ENCODE measurements around the gene SLF1. TPM values are rescaled to one million over a fixed set of nuclear protein-coding genes. Genes with fewer than 3 reads are reported as not detected.

The SLF1 gene
- total RNA-seq, 1 donor from 2014 or later, result 9.4 TPM

GRCh38 chr5:94640176-94640575 lies 21.7 kb downstream of the SLF1 start:
- H3K9me3 Mint-ChIP-seq, result peaks cover 44% of the 10 kb centered on the region
- no peak for DNase-seq (ENCODE audit: low spot score in 2 of 2, unreplicated experiment in 2 of 2)
- no peaks in the 10 kb centered on the region for H3K27me3 Mint-ChIP-seq (ENCODE audit: low read depth)
- no peak overlapping the region for H3K4me3 Mint-ChIP-seq
- peaks cover 62% of the 10 kb centered on the region for H3K36me3 Mint-ChIP-seq
- no peak for TF ChIP-seq CTCF (IDR thresholded peaks at IDR 0.05; ENCODE audit: unreplicated experiment)
- H3K4me1 Mint-ChIP-seq, result no peaks in the 10 kb centered on the region
- H3K27ac Mint-ChIP-seq, result no peak overlapping the region

GRCh38 chr5:94645053-94645452 lies 26.6 kb downstream of the SLF1 start:
- H3K4me3 Mint-ChIP-seq, result no peak overlapping the region
- peaks cover 25% of the 10 kb centered on the region for H3K36me3 Mint-ChIP-seq
- H3K9me3 Mint-ChIP-seq, result peaks cover 17% of the 10 kb centered on the region
- TF ChIP-seq CTCF (IDR thresholded peaks at IDR 0.05; ENCODE audit: unreplicated experiment), result no peak
- H3K4me1 Mint-ChIP-seq, result no peaks in the 10 kb centered on the region
- no peaks in the 10 kb centered on the region for H3K27me3 Mint-ChIP-seq (ENCODE audit: low read depth)
- DNase-seq (ENCODE audit: low spot score in 2 of 2, unreplicated experiment in 2 of 2), result no peak
- H3K27ac Mint-ChIP-seq, result no peak overlapping the region

DNA sequence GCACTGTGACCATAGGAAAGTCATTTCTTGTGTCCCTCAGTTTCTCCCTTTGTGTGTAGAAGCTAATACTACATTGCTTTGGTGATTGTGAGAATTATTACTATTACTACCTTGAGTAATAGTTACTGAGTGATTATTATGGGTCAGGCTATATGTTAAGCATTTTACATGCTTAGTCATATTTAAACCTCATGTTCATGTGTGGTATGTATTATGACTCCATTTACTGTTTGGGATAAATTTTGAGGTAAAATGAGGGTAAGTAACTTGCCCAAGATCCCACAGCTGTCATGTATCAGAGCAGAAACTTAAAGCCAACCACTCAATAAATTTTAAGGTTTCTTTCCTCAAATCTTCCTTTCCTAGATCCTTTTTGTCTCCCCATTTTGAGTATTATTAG lies 28.3 kb downstream of the SLF1 start:
- Mint-ChIP-seq H3K27me3 (ENCODE audit: low read depth) (no peaks in the 10 kb centered on the region), H3K36me3 (peaks cover 11% of the 10 kb centered on the region), H3K9me3 (peaks cover 2% of the 10 kb centered on the region), H3K4me3 (no peak overlapping the region), H3K27ac (no peak overlapping the region), H3K4me1 (no peaks in the 10 kb centered on the region)
- DNase-seq (ENCODE audit: low spot score in 2 of 2, unreplicated experiment in 2 of 2), result no peak
- no peak for TF ChIP-seq CTCF (IDR thresholded peaks at IDR 0.05; ENCODE audit: unreplicated experiment)

DNA sequence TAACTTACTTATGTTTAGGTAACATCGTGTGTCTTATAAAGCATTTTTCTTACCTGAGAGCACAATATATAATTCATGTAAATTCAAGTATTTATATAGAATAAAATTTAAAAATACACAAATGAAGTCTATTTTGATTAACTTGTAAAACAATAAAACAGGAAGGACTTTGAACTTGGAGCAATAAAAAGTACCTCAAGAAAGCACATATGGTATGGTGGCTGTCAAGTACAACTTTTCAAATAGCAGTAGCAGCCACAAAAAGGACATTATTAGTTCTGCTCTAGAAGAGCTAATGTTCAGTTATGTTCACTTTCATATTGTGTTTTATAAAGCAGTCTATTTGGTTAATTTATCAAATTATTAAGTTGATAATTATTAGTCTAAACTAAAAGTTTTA lies 31.4 kb downstream of the SLF1 start:
- Mint-ChIP-seq H3K4me1 (no peaks in the 10 kb centered on the region), H3K9me3 (peaks cover 12% of the 10 kb centered on the region), H3K27me3 (ENCODE audit: low read depth) (no peaks in the 10 kb centered on the region), H3K27ac (no peak overlapping the region), H3K4me3 (no peak overlapping the region), H3K36me3 (peaks cover 17% of the 10 kb centered on the region)
- no peak for TF ChIP-seq CTCF (IDR thresholded peaks at IDR 0.05; ENCODE audit: unreplicated experiment)
- DNase-seq (ENCODE audit: low spot score in 2 of 2, unreplicated experiment in 2 of 2), result no peak

DNA sequence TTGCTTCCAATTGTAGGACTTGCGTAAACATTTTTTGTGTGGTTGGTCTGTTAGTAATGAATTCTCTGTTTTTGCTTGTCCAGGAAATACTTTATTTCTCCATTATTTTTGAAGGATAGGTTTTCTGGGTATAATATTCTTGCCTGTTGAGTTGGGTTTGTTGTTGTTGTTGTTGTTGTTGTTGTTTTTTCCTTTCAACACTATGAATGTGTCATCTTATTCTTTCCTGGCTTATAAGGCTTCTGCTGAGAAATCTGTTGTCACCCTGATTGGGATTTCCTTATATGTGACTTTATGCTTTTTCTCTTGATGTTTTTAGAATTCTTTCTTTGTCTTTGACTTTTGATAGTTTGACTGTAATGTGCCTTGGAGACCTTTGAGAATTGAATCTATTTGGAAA lies 39.8 kb downstream of the SLF1 start:
- DNase-seq (ENCODE audit: low spot score in 2 of 2, unreplicated experiment in 2 of 2), result no peak
- Mint-ChIP-seq H3K27ac (no peak overlapping the region), H3K27me3 (ENCODE audit: low read depth) (no peaks in the 10 kb centered on the region), H3K36me3 (peaks cover 57% of the 10 kb centered on the region), H3K4me3 (no peak overlapping the region), H3K9me3 (peaks cover 51% of the 10 kb centered on the region), H3K4me1 (no peaks in the 10 kb centered on the region)
- TF ChIP-seq CTCF (IDR thresholded peaks at IDR 0.05; ENCODE audit: unreplicated experiment), result no peak

DNA sequence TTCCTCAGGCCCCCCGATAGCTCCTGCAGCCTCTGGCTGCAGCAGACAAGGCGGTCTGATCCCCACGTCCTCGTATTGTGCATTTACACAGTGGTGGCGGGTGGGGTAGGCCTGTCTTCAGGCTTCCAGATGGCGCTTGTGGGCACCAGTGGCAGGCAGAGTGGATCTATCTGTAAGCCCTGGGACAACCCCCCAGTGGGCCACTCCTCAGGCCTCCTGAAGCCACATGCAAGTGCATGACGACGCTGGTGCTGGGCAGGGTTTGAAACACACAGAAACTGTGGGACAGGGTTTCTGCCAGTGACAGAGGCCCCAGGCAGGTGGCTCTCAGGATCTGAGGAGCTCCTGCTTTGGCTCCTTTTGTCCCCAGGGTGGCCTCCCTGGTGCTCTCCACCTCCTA lies 42.0 kb downstream of the SLF1 start:
- Mint-ChIP-seq H3K4me3 (no peak overlapping the region), H3K9me3 (peaks cover 36% of the 10 kb centered on the region), H3K27ac (no peak overlapping the region), H3K4me1 (no peaks in the 10 kb centered on the region), H3K27me3 (ENCODE audit: low read depth) (no peaks in the 10 kb centered on the region), H3K36me3 (peaks cover 42% of the 10 kb centered on the region)
- TF ChIP-seq CTCF (IDR thresholded peaks at IDR 0.05; ENCODE audit: unreplicated experiment), result no peak
- DNase-seq (ENCODE audit: low spot score in 2 of 2, unreplicated experiment in 2 of 2), result no peak
